Hepatocyte (in vitro differentiated cells): ENCODE data around the gene KDM6A.

Source experiments
- CTCF ChIP-seq: fragments of 200-600 bp; sonication (generic); IDR thresholded peaks from 2 replicates; pipeline ENCODE4 v1.5.1; 2016; ENCODE audit warnings: antibody characterized with exemption, mild to moderate bottlenecking; ENCODE audit not compliant: poor library complexity
- EZH2phosphoT487 ChIP-seq: fragments of 200-600 bp; sonication (generic); IDR thresholded peaks from one replicate; pipeline ENCODE4 v1.6.1; 2018; ENCODE audit warnings: antibody characterized with exemption, mild to moderate bottlenecking, low read depth, moderate library complexity; ENCODE audit not compliant: unreplicated experiment, severe bottlenecking

DNA sequence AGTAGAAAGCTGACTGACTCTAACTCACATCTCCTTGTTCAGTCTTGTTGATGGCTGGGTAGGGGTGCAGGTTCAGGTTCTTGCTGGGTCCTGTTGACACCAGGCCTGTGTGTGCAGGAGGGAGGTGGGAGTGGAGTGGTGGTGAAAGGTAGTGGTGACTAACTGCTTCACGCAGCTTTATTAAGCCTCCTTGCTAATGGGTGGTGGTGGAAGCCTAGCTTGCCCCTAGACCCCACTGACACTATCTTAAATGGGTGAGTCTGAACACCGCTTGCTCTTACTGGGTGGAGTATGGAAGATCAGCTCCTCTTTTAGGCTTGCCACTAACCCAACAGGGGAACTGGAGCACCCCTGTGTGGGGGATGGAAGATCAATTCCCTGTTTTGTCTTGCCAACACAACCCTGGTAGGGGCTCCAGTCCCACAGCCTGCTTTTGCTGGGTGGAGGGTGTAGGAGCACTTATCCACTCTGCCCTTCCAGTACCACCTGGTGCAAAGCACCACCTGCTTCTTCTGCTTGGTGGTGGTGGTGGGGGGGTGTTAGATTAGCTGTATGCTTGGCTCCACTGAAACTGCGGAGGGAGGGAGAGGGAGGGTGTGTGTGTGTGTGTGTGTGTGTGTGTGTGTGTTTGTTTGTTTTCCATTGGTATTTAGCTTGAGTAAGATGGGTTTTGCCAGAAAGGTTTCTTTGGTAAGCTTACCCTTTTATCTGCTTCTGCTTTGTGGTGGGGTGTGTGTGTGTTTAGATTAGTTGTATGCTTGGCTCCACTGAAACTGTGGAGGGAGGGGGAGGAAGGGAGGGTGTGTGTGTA, 25.6 kb downstream of the KDM6A start:
- TF ChIP-seq CTCF (no peak), EZH2phosphoT487 (no peak)
